Psoas muscle (tissue), 8 donors: ENCODE results near the gene LGALS7B. TPM values are rescaled to one million over a fixed set of nuclear protein-coding genes. Genes with fewer than 3 reads are reported as not detected.
A peak's percentile ranks its signal among the peaks of the same experiment; 100 is the strongest.
"Not testable (repeated sequence)": the region's sequence is repeated elsewhere in the genome, so short reads cannot be mapped to it uniquely, and the experiment has no call there.

Experiments
- ATAC-seq, 4 donors: fragments of 200-7000 bp; cut with Tn5 transposase; one replicate each; pipeline ENCODE4 v1.9.1; 2020; ENCODE audit warnings: moderate library complexity in 3 of 4, mild to moderate bottlenecking in 2 of 4
- DNase-seq, 2 donors: peaks; one replicate each; pipeline ENCODE4 v3.0.0-alpha.2; 2020
- H3K27ac ChIP-seq: fragments of 200-600 bp; one replicate; pipeline ENCODE4 v1.8.0; 2022
- H3K27me3 ChIP-seq, 3 donors: fragments of 200-600 bp in 1 of 3; one replicate each; pipeline versions ENCODE4 v1.6.1 to v1.8.0; 2013 to 2022; ENCODE audit warnings: low read length in 2 of 3, mild to moderate bottlenecking in 2 of 3, moderate library complexity in 1 of 3; ENCODE audit not compliant: insufficient read depth in 3 of 3
- H3K36me3 ChIP-seq, 2 donors: fragments of 200-600 bp in 1 of 2; one replicate each; pipeline versions ENCODE4 v1.6.1 to v1.8.0; 2013 to 2022; ENCODE audit warnings: low read depth in 1 of 2, mild to moderate bottlenecking in 1 of 2, moderate library complexity in 1 of 2; ENCODE audit not compliant: insufficient read depth in 1 of 2
- H3K4me1 ChIP-seq: fragments of 200-600 bp; one replicate; pipeline ENCODE4 v1.8.0; 2022
- H3K4me3 ChIP-seq: fragments of 200-600 bp; one replicate; pipeline ENCODE4 v1.8.0; 2022; ENCODE audit warnings: mild to moderate bottlenecking
- H3K9me3 ChIP-seq: fragments of 200-600 bp; one replicate; pipeline ENCODE4 v1.8.0; 2022
- whole genome bisulfite sequencing, 3 donors: extraction: QIAGEN DNeasy Blood & Tissue Kit; methylation state at CpG; one replicate each; pipeline versions ENCODE4 v1.1.6 to v1.1.7; 2013; 5-methylcytosine and 5-hydroxymethylcytosine counted together
- intact Hi-C, 2 donors: fragments of 100-400 bp; cut with DNase I; formaldehyde crosslinking; loops; one replicate each; pipeline versions ENCODE4 v1.11.0 to v1.14.2; 2022
- polyA plus RNA-seq, 3 donors: library from polyadenylated mRNA; stranded (reverse); fragments of 200-250 nt; gene quantifications; one replicate each; pipeline ENCODE4 v1.2.3, GENCODE V29; 2013
- total RNA-seq, 4 donors: library from RNA; stranded (reverse); fragmentation: NEBNext Ultra II Directional in 2 of 4; extraction: Animal tissue kit (Norgen Biotek cat#: 25700) in 2 of 4; gene quantifications; one replicate each; pipeline versions ENCODE4 v1.2.1 to v1.2.4, GENCODE V29; 2021 to 2023
- TF ChIP-seq, protein P1 (sequence below): fragments of 200-600 bp; IDR thresholded peaks from one replicate; pipeline ENCODE4 v1.8.0; 2022; ENCODE audit warnings: antibody characterized with exemption
- donor health status: healthy with polysubstance abuse.
- donor health status: DM: no; HTN: no; CAD: no; lungs with moderate emphysema.
- donor health status: Bipolar disorder and iron deficiency.
- donor health status: healthy.
- donor health status: DM: yes; HTN: yes; CAD: no.
- donor health status: DM: no; HTN: no; CAD: no.
- donor health status: DM: no; HTN: no; CAD: no.
- donor health status: DM: yes; HTN: yes; CAD: no.

The LGALS7B gene
- total and polyA plus RNA-seq, 7 donors = 0.91 TPM; not detected in 6

GRCh38 chr19:38786572-38787265 lies 2.3 kb upstream of the LGALS7B start:
- WGBS, 3 donors = 47 to 50% (median 49%) methylated on average over 11 of the region's 11 CpGs
- H3K27ac ChIP-seq = peak overlapping the region; percentile 43
- intact Hi-C loops = no loop called here
- no peaks in the 10 kb centered on the region for H3K4me1 ChIP-seq
- no peak overlapping the region for H3K4me3 ChIP-seq
- no peaks in the 10 kb centered on the region for H3K27me3 ChIP-seq
- TF ChIP-seq, protein P1, sequence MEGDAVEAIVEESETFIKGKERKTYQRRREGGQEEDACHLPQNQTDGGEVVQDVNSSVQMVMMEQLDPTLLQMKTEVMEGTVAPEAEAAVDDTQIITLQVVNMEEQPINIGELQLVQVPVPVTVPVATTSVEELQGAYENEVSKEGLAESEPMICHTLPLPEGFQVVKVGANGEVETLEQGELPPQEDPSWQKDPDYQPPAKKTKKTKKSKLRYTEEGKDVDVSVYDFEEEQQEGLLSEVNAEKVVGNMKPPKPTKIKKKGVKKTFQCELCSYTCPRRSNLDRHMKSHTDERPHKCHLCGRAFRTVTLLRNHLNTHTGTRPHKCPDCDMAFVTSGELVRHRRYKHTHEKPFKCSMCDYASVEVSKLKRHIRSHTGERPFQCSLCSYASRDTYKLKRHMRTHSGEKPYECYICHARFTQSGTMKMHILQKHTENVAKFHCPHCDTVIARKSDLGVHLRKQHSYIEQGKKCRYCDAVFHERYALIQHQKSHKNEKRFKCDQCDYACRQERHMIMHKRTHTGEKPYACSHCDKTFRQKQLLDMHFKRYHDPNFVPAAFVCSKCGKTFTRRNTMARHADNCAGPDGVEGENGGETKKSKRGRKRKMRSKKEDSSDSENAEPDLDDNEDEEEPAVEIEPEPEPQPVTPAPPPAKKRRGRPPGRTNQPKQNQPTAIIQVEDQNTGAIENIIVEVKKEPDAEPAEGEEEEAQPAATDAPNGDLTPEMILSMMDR = no peak
- no peaks in the 10 kb centered on the region for H3K36me3 ChIP-seq
- DNase-seq (peak in 1 of 2 donors; percentile 54), ATAC-seq (peak in 3 of 4 donors; percentile 29 to 77 (median 40))
- no peaks in the 10 kb centered on the region for H3K9me3 ChIP-seq

DNA sequence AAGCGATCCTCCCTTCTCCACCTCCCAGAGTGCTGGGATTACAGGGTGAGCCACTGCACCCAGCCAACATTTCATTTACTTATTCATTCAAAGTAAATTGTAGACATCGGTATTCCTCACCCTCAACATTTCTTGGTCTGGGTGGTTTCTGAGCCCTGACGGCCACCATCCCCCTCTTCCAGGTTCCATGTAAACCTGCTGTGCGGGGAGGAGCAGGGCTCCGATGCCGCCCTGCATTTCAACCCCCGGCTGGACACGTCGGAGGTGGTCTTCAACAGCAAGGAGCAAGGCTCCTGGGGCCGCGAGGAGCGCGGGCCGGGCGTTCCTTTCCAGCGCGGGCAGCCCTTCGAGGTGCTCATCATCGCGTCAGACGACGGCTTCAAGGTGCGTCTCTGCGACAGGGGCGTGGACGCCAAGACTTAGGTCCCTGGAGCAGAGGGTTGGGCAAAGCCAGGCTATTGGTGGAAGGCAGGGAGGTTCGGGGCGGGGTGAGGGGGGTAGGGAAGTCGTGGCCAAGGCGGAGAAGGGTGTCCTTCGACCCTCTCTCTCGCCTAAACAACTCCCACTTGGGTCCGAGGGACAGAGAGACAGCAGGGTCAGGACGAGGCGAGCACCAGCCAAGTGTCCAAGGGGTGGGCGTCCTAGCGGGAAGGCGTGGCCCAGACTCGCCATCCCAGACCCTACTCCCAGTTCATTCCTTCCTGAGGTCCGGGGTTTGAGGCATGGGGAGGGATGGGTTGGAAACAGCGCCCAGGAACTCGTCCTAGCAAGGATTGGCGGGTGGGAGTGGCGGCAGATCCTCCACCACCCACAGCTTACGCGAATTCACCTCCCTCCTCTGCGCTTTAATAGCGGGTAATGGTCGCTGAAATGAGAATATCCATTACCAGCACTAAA lies 1.8 kb downstream of the LGALS7B start:
- WGBS, 3 donors = 61 to 74% (median 68%) methylated on average over 10 to 19 of the region's 49 CpGs
- peak overlapping the region; percentile 46 for H3K4me3 ChIP-seq
- DNase-seq, H3K27ac ChIP-seq, H3K36me3 ChIP-seq, H3K27me3 ChIP-seq, H3K4me1 ChIP-seq, intact Hi-C loops, H3K9me3 ChIP-seq, ATAC-seq: not testable (repeated sequence)

DNA sequence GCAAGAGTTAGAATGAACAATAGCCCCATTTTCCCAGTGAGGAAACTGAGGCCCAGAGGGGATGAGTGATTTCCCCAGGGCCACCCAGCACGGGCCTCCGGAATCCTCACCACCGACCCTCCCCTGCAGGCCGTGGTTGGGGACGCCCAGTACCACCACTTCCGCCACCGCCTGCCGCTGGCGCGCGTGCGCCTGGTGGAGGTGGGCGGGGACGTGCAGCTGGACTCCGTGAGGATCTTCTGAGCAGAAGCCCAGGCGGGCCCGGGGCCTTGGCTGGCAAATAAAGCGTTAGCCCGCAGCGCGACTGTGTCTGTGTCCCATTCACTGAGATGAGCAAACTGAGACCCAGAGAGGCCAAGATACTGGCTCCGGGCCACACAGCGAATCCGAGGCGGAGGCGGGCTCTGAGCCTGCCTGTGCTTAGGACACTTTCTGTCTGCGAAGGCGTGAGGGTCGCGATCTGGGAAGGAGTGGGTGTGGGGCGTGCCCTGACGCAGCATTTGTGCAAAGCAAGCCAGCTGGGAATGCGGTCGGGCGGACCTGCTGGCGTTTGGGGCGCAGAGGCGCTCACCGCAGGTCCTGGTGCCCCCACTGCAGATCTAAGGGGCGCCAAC lies 2.6 kb downstream of the LGALS7B start:
- H3K36me3 ChIP-seq, DNase-seq, H3K4me1 ChIP-seq, H3K27me3 ChIP-seq, H3K9me3 ChIP-seq, intact Hi-C loops, H3K27ac ChIP-seq: not testable (repeated sequence)
- H3K4me3 ChIP-seq = peak overlapping the region; percentile 46
- no CpG with 5 or more reads among the region's 40 CpGs for WGBS, 3 donors
- ATAC-seq = peak; percentile 62 to 86 (median 80)

GRCh38 chr19:38792250-38793111 lies 3.5 kb downstream of the LGALS7B start:
- Histone ChIP-seq H3K27me3 (no peaks in the 10 kb centered on the region), H3K9me3 (no peaks in the 10 kb centered on the region), H3K27ac (no peak overlapping the region), H3K4me3 (peak overlapping the region; percentile 21), H3K36me3 (no peaks in the 10 kb centered on the region), H3K4me1 (no peaks in the 10 kb centered on the region)
- peak; percentile 14 to 48 (median 24) for ATAC-seq
- TF ChIP-seq, protein P1 = peak; percentile 1
- 20 to 23% (median 23%) methylated on average over 55 to 64 of the region's 71 CpGs for WGBS, 3 donors
- intact Hi-C loops = no loop called here
- peak; percentile 44 to 78 for DNase-seq

GRCh38 chr19:38793177-38793576 lies 4.2 kb downstream of the LGALS7B start:
- WGBS, 3 donors = 55 to 66% (median 61%) methylated on average over 8 of the region's 8 CpGs
- peak overlapping the region; percentile 21 for H3K4me3 ChIP-seq
- H3K36me3 ChIP-seq = no peaks in the 10 kb centered on the region
- intact Hi-C loops = no loop called here
- H3K9me3 ChIP-seq = no peaks in the 10 kb centered on the region
- no peak for DNase-seq
- no peak overlapping the region for H3K27ac ChIP-seq
- H3K27me3 ChIP-seq = no peaks in the 10 kb centered on the region
- H3K4me1 ChIP-seq = no peaks in the 10 kb centered on the region
- TF ChIP-seq, protein P1 = no peak
- no peak for ATAC-seq
